Heart right ventricle (tissue), 16 donors: ENCODE results near the gene PIK3CD. TPM values are rescaled to one million over a fixed set of nuclear protein-coding genes. Genes with fewer than 3 reads are reported as not detected.

Experiments used
- ATAC-seq, 8 donors: fragments of 200-7000 bp; cut with Tn5 transposase; one replicate each; pipeline ENCODE4 v1.9.1; 2020; ENCODE audit warnings: mild to moderate bottlenecking in 8 of 8, moderate library complexity in 8 of 8, moderate number of reproducible peaks in 1 of 8
- DNase-seq, 2 donors: peaks; one replicate each; pipeline ENCODE4 v3.0.0-alpha.2; 2020
- H3K27ac ChIP-seq, 10 donors: fragments of 200-600 bp; sonication (generic) in 2 of 10; one replicate each; pipeline versions ENCODE4 v1.5.0 to v1.8.0; 2020 to 2022; ENCODE audit warnings: mild to moderate bottlenecking in 3 of 10
- H3K27me3 ChIP-seq, 7 donors: fragments of 200-600 bp; one replicate each; pipeline ENCODE4 v1.8.0; 2021 to 2022; ENCODE audit warnings: mild to moderate bottlenecking in 2 of 7
- H3K36me3 ChIP-seq, 9 donors: fragments of 200-600 bp; sonication (generic) in 1 of 9; one replicate each; pipeline versions ENCODE4 v1.5.0 to v1.8.0; 2020 to 2022; ENCODE audit warnings: mild to moderate bottlenecking in 2 of 9
- H3K4me1 ChIP-seq, 9 donors: fragments of 200-600 bp; sonication (generic) in 1 of 9; one replicate each; pipeline versions ENCODE4 v1.5.0 to v1.8.0; 2020 to 2022; ENCODE audit warnings: mild to moderate bottlenecking in 4 of 9
- H3K4me3 ChIP-seq, 10 donors: fragments of 200-600 bp; sonication (generic) in 2 of 10; one replicate each; pipeline versions ENCODE4 v1.5.0 to v1.8.0; 2020 to 2022; ENCODE audit warnings: mild to moderate bottlenecking in 7 of 10, moderate library complexity in 2 of 10
- H3K9me3 ChIP-seq, 11 donors: fragments of 200-600 bp in 10 of 11; sonication (generic) in 2 of 11; one replicate each; pipeline versions ENCODE4 v1.5.0 to v1.8.0; 2013 to 2022; ENCODE audit warnings: mild to moderate bottlenecking in 2 of 11, control low read depth in 1 of 11, moderate library complexity in 1 of 11
- CTCF ChIP-seq, 9 donors: fragments of 200-600 bp; sonication (generic) in 2 of 9; IDR thresholded peaks; one replicate each; pipeline versions ENCODE4 v1.5.0 to v1.8.0; 2021 to 2022; ENCODE audit warnings: antibody characterized with exemption in 9 of 9, mild to moderate bottlenecking in 5 of 9, moderate library complexity in 1 of 9
- WGBS, 2 donors: extraction: QIAGEN DNeasy Blood & Tissue Kit; methylation state at CpG; one replicate each; pipeline ENCODE4 v1.1.7; 2013; ENCODE audit warnings: inconsistent platforms in 1 of 2; 5-methylcytosine and 5-hydroxymethylcytosine counted together
- intact Hi-C, 10 donors: fragments of 100-400 bp; cut with DNase I; formaldehyde crosslinking; loops; one replicate each; pipeline versions ENCODE4 v1.11.1 to v1.14.2; 2022
- polyA plus RNA-seq, 2 donors: library from polyadenylated mRNA; stranded (reverse); fragments of 200-250 nt; gene quantifications; one replicate each; pipeline ENCODE4 v1.2.3, GENCODE V29; 2013
- total RNA-seq, 10 donors: library from RNA; stranded (reverse); fragmentation: NEBNext Ultra II Directional in 3 of 10; extraction: Animal tissue kit (Norgen Biotek cat#: 25700) in 3 of 10; gene quantifications; one replicate each; pipeline versions ENCODE4 v1.2.1 to v1.2.4, GENCODE V29; 2021 to 2023
- donor health status: Arrhythmogenic right ventricular cardiomyopathy.
- donor health status: ischemic (EF 13 %, LVEDD 7.1; RV severe dilation, severe dysfunction).
- donor health status: healthy with polysubstance abuse.
- donor health status: DM: no; HTN: yes; CAD: no.
- donor health status: DM: no; HTN: no; CAD: no.
- donor health status: ischemic (EF 25% LVEDD 6.9; RV normal size, moderate dysfunction).
- donor health status: ischemic (EF 25% LVEDD 5.7; RV mildly dilated, moderate dysfunction).
- donor health status: healthy.
- donor health status: DM: yes; HTN: yes; CAD: no.
- donor health status: Ischemic cardiomyopathy.
- donor health status: ischemic (EF 35%, LVEDD 5.7; RV mildly dilated, moderate dysfunction).
- donor health status: nonischemic (EF 11% LVEDD 7.7; RV severe dilation, severe dysfunction).
- donor health status: DM: yes; HTN: yes; CAD: no.
- donor health status: PGD.
- donor health status: ischemic (EF 29% LVEDD 5.4; RV normal size, mild dysfunction).
- donor health status: nonischemic (EF 23%, LVEDD 6.1; RV moderate dilation, normal function).

Gene PIK3CD
- total and polyA plus RNA-seq, 12 donors: 1.0 to 12.1 (median 2.7) TPM

GRCh38 chr1:9763914-9764313 lies 112.4 kb downstream of the PIK3CD start:
- 73 to 88% methylated on average over 2 of the region's 2 CpGs for WGBS, 2 donors
- no peaks in the 10 kb centered on the region for H3K9me3 ChIP-seq
- TF ChIP-seq CTCF (IDR thresholded peaks at IDR 0.05): no peak
- H3K27me3 ChIP-seq: no peaks in the 10 kb centered on the region
- ATAC-seq: no peak
- peaks cover 0 to 12% (median 6%) of the 10 kb centered on the region in 9 donors for H3K4me1 ChIP-seq
- intact Hi-C loops: no loop called here
- peaks cover 0 to 10% (median 0%) of the 10 kb centered on the region in 9 donors for H3K36me3 ChIP-seq
- no peak for DNase-seq
- no peak overlapping the region for H3K27ac ChIP-seq
- H3K4me3 ChIP-seq: no peak overlapping the region

DNA sequence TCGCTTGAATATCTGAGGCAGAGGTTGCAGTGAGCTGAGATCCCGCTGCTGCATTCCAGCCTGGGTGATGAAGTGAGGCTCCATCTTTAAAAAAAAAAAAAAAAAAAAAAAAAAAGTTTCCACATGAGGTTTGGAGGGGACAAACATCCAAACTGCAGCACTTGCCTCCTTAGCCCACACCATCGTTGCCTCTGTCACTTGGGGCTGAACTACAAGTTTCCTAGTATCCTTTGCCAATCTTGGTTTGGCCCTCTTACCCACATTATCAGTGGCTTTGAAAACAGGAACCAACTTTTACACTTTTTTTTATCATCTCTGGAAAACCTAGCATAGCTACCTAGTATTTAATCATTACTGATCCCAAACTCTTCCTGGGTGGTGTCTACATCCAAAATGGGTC lies 113.0 kb downstream of the PIK3CD start:
- no peak for TF ChIP-seq CTCF (IDR thresholded peaks at IDR 0.05)
- intact Hi-C loops: no loop called here
- DNase-seq: no peak
- 75 to 81% methylated on average over 3 of the region's 3 CpGs for WGBS, 2 donors
- Histone ChIP-seq H3K27ac (no peak overlapping the region), H3K4me3 (no peak overlapping the region), H3K27me3 (no peaks in the 10 kb centered on the region), H3K9me3 (no peaks in the 10 kb centered on the region), H3K36me3 (peaks cover 0 to 10% (median 0%) of the 10 kb centered on the region in 9 donors), H3K4me1 (peaks cover 0 to 9% (median 0%) of the 10 kb centered on the region in 9 donors)
- ATAC-seq: no peak

GRCh38 chr1:9766759-9767442 lies 115.4 kb downstream of the PIK3CD start:
- DNase-seq: no peak
- TF ChIP-seq CTCF (IDR thresholded peaks at IDR 0.05): no peak
- WGBS, 2 donors: 95% methylated on average over 15 of the region's 15 CpGs
- H3K27ac ChIP-seq: no peak overlapping the region
- intact Hi-C loops: no loop called here
- H3K36me3 ChIP-seq: peaks cover 0 to 24% (median 0%) of the 10 kb centered on the region in 9 donors
- H3K9me3 ChIP-seq: no peaks in the 10 kb centered on the region
- no peak for ATAC-seq
- H3K4me3 ChIP-seq: no peak overlapping the region
- no peaks in the 10 kb centered on the region for H3K27me3 ChIP-seq
- H3K4me1 ChIP-seq: peaks cover 0 to 4% (median 0%) of the 10 kb centered on the region in 9 donors

- no peak for TF ChIP-seq CTCF (IDR thresholded peaks at IDR 0.05)
- no peak overlapping the region for H3K4me3 ChIP-seq
- ATAC-seq (no peak), DNase-seq (no peak)
- no peaks in the 10 kb centered on the region for H3K9me3 ChIP-seq
- intact Hi-C loops: no loop called here
- WGBS, 2 donors: 93 to 94% methylated on average over 23 to 24 of the region's 24 CpGs
- H3K27ac ChIP-seq: no peak overlapping the region
- peaks cover 0 to 4% (median 0%) of the 10 kb centered on the region in 9 donors for H3K4me1 ChIP-seq
- H3K27me3 ChIP-seq: no peaks in the 10 kb centered on the region
- H3K36me3 ChIP-seq: peaks cover 0 to 27% (median 10%) of the 10 kb centered on the region in 9 donors
These were observed 116.6 kb downstream of the PIK3CD start for GRCh38 chr1:9767964-9768668.
